Neural cell (in vitro differentiated cells): ENCODE data around the gene PKDCC.

Experiments used
- EZH2 ChIP-seq: fragments of 200-600, 300-800 bp; shearing (Covaris generic), sonication (generic); IDR thresholded peaks from 2 replicates; pipeline ENCODE4 v1.6.1; 2014; ENCODE audit warnings: antibody characterized with exemption, low read length, borderline replicate concordance, mild to moderate bottlenecking; ENCODE audit not compliant: insufficient read depth, poor library complexity, severe bottlenecking
- POLR2AphosphoS5 ChIP-seq: IDR thresholded peaks from 2 replicates; pipeline ENCODE4 v1.6.1; 2012

GRCh38 chr2:42053791-42054701 is 6.2 kb downstream of the PKDCC start:
- TF ChIP-seq EZH2 (no peak), POLR2AphosphoS5 (no peak)
